K562 (cell line): ENCODE data around the gene COG7. TPM values are rescaled to one million over a fixed set of nuclear protein-coding genes. Genes with fewer than 3 reads are reported as not detected.

Experiments used
- FOXJ2 ChIP-seq: fragments of 200-800 bp; sonication (Bioruptor generic); IDR thresholded peaks from 2 replicates; pipeline ENCODE4 v1.6.1; 2016; ENCODE audit warnings: missing genetic modification characterization, missing compliant biosample characterization
- MEIS2 ChIP-seq: fragments of 450-650 bp; IDR thresholded peaks from 2 replicates; pipeline ENCODE4 v1.6.1; 2014; ENCODE audit warnings: mild to moderate bottlenecking; ENCODE audit not compliant: partially characterized antibody
- SRSF1 ChIP-seq: fragments of 200-400 bp; formaldehyde crosslinking; IDR thresholded peaks from 2 replicates; pipeline ENCODE4 v1.6.1; 2017; ENCODE audit warnings: mild to moderate bottlenecking, low read depth, low read length, moderate library complexity
- TFE3 ChIP-seq: fragments of 450-650 bp; formaldehyde crosslinking; IDR thresholded peaks from 2 replicates; pipeline ENCODE4 v1.4.0; 2020; ENCODE audit warnings: mild to moderate bottlenecking, mixed read lengths
- ZNF407 ChIP-seq: fragments of 450-650 bp; IDR thresholded peaks from 2 replicates; pipeline ENCODE4 v1.6.1; 2016; ENCODE audit warnings: low read depth
- ZNF785 ChIP-seq: fragments of 250-450 bp; sonication (Bioruptor Pico); IDR thresholded peaks from 2 replicates; pipeline ENCODE4 v1.4.0; 2020; ENCODE audit warnings: mild to moderate bottlenecking
- polyA plus RNA-seq, 8 experiments: library from polyadenylated mRNA; depleted of rRNA in 4 of 8; stranded (reverse) in 5 of 8; unstranded in 3 of 8; fragments of >200 nt; fragmentation: Nextera tagmentation in 2 of 8; fragmentation: Illumina TruSeq in 1 of 8; extraction: Ambion mirVana in 2 of 8; extraction: Trizol in 1 of 8; gene quantifications; 2 replicates each; pipeline versions ENCODE4 v1.2.1 to v1.2.3, GENCODE V29; 2011 to 2014; ENCODE audit warnings: inconsistent platforms in 1 of 8, missing spikeins in 1 of 8
- total RNA-seq, 7 experiments: library from RNA; depleted of rRNA in 6 of 7; stranded (reverse); fragments of >200 nt in 6 of 7; fragmentation: Illumina TruSeq in 2 of 7; extraction: Trizol in 2 of 7; gene quantifications; 2 replicates each; pipeline versions ENCODE4 v1.2.1 to v1.2.3, GENCODE V29; 2011 to 2021; ENCODE audit warnings: low replicate concordance in 1 of 7

The COG7 gene
- total and polyA plus RNA-seq, 9 of the 15 experiments (the other 6 are each of a cell fraction or from before 2014, with no cell fraction given), result 3.8 to 17.6 (median 13.4) TPM

- no peak for TF ChIP-seq ZNF407
- no peak for TF ChIP-seq TFE3 (CRISPR knock-in tag)
- no peak for TF ChIP-seq SRSF1
- TF ChIP-seq FOXJ2 (tag), result no peak
- no peak for TF ChIP-seq ZNF785 (CRISPR knock-in tag)
- TF ChIP-seq MEIS2, result no peak
Measured at GRCh38 chr16:23367988-23368387, 85.0 kb downstream of the COG7 start (continued).
